ENCODE data around the gene NUDT3. TPM values are rescaled to one million over a fixed set of nuclear protein-coding genes. Genes with fewer than 3 reads are reported as not detected.
A peak's percentile ranks its signal among the peaks of the same experiment; 100 is the strongest.

Gene NUDT3
- total RNA-seq, 1 experiment from 2014 or later, result 41.7 TPM

DNA sequence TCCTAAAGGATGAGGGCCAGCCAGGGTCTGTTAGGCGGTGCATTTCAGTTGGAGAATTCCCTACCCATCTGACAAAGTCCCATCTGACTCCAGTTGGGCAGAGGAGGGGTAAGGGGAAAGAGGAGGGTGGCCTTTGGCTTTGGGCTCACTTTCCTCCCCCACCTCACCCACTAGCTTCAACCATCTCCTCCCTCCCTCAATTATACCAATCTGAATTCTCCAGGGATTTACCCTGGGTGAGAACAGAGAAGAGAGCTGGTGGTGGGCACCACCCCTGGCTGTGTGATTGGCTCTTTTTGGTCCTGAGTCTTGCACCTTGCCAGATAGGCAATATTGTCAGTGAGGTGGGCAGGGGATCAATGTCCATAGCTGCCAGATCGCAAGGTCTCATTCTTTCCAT, 152.6 kb downstream of the NUDT3 start:
- H3K4me2 ChIP-seq (ENCODE audit: low read depth, low read length, poor library complexity, severe bottlenecking), result peak overlapping the region; percentile 86
- H3K9me3 ChIP-seq (ENCODE audit: low read length), result no peaks in the 10 kb centered on the region
- peak overlapping the region; percentile 100; the same call in 1 of the 2 replicates for H3K9ac ChIP-seq (ENCODE audit: low read length)
- no peaks in the 10 kb centered on the region for H3K9me2 ChIP-seq (replicated peaks; ENCODE audit: insufficient read depth, low read length)
- H3K36me3 ChIP-seq (ENCODE audit: insufficient read depth, low read length), result peaks cover 47% of the 10 kb centered on the region
- H3K27ac ChIP-seq (ENCODE audit: low read length), result peak overlapping the region; percentile 96; the same call in 1 of the 2 replicates
- DNase-seq, result no peak
- no peaks in the 10 kb centered on the region for H3K27me3 ChIP-seq (ENCODE audit: low read length)
- H3K4me3 ChIP-seq (ENCODE audit: low read length), result peak overlapping the region; percentile 71; the same call in 1 of the 2 replicates
- H2AFZ ChIP-seq (ENCODE audit: low read length), result no peak overlapping the region
- H3K79me2 ChIP-seq (ENCODE audit: low read length), result peaks cover 35% of the 10 kb centered on the region
- H4K20me1 ChIP-seq (ENCODE audit: insufficient read depth, low read depth, low read length), result peaks cover 41% of the 10 kb centered on the region
- peaks cover 44% of the 10 kb centered on the region for H3K4me1 ChIP-seq (ENCODE audit: low read length)

GRCh38 chr6:34239500-34239825, 153.0 kb downstream of the NUDT3 start:
- Histone ChIP-seq H3K4me2 (ENCODE audit: low read depth, low read length, poor library complexity, severe bottlenecking) (peak overlapping the region; percentile 86), H4K20me1 (ENCODE audit: insufficient read depth, low read depth, low read length) (peaks cover 41% of the 10 kb centered on the region), H3K9me2 (replicated peaks; ENCODE audit: insufficient read depth, low read length) (no peaks in the 10 kb centered on the region), H2AFZ (ENCODE audit: low read length) (no peak overlapping the region), H3K79me2 (ENCODE audit: low read length) (peaks cover 35% of the 10 kb centered on the region), H3K27me3 (ENCODE audit: low read length) (no peaks in the 10 kb centered on the region), H3K9ac (ENCODE audit: low read length) (peak overlapping the region; percentile 100), H3K27ac (ENCODE audit: low read length) (peak overlapping the region; percentile 96), H3K9me3 (ENCODE audit: low read length) (no peaks in the 10 kb centered on the region), H3K4me3 (ENCODE audit: low read length) (peak overlapping the region; percentile 71; the same call in 1 of the 2 replicates), H3K36me3 (ENCODE audit: insufficient read depth, low read length) (peaks cover 47% of the 10 kb centered on the region), H3K4me1 (ENCODE audit: low read length) (peaks cover 44% of the 10 kb centered on the region)
- DNase-seq, result no peak

- Histone ChIP-seq H3K27me3 (ENCODE audit: low read length) (no peaks in the 10 kb centered on the region), H3K27ac (ENCODE audit: low read length) (peak overlapping the region; percentile 96), H2AFZ (ENCODE audit: low read length) (no peak overlapping the region), H3K4me2 (ENCODE audit: low read depth, low read length, poor library complexity, severe bottlenecking) (peak overlapping the region; percentile 86), H3K9ac (ENCODE audit: low read length) (peak overlapping the region; percentile 100), H3K4me1 (ENCODE audit: low read length) (peaks cover 44% of the 10 kb centered on the region), H3K36me3 (ENCODE audit: insufficient read depth, low read length) (peaks cover 47% of the 10 kb centered on the region), H3K9me3 (ENCODE audit: low read length) (no peaks in the 10 kb centered on the region), H4K20me1 (ENCODE audit: insufficient read depth, low read depth, low read length) (peaks cover 41% of the 10 kb centered on the region), H3K79me2 (ENCODE audit: low read length) (peaks cover 35% of the 10 kb centered on the region), H3K4me3 (ENCODE audit: low read length) (peak overlapping the region; percentile 71), H3K9me2 (replicated peaks; ENCODE audit: insufficient read depth, low read length) (no peaks in the 10 kb centered on the region)
- DNase-seq, result no peak
These were observed 153.6 kb downstream of the NUDT3 start for GRCh38 chr6:34238585-34239499.

GRCh38 chr6:34237722-34238584, 154.5 kb downstream of the NUDT3 start:
- Histone ChIP-seq H3K4me3 (ENCODE audit: low read length) (peak overlapping the region; percentile 71), H3K9me3 (ENCODE audit: low read length) (no peaks in the 10 kb centered on the region), H3K9me2 (replicated peaks; ENCODE audit: insufficient read depth, low read length) (no peaks in the 10 kb centered on the region), H2AFZ (ENCODE audit: low read length) (no peak overlapping the region), H3K4me2 (ENCODE audit: low read depth, low read length, poor library complexity, severe bottlenecking) (peak overlapping the region; percentile 86), H3K4me1 (ENCODE audit: low read length) (peaks cover 40% of the 10 kb centered on the region), H3K27ac (ENCODE audit: low read length) (peak overlapping the region; percentile 96), H3K36me3 (ENCODE audit: insufficient read depth, low read length) (peaks cover 44% of the 10 kb centered on the region), H3K9ac (ENCODE audit: low read length) (peak overlapping the region; percentile 100), H3K27me3 (ENCODE audit: low read length) (no peaks in the 10 kb centered on the region), H3K79me2 (ENCODE audit: low read length) (peaks cover 35% of the 10 kb centered on the region), H4K20me1 (ENCODE audit: insufficient read depth, low read depth, low read length) (peaks cover 41% of the 10 kb centered on the region)
- DNase-seq, result peak; percentile 93

DNA sequence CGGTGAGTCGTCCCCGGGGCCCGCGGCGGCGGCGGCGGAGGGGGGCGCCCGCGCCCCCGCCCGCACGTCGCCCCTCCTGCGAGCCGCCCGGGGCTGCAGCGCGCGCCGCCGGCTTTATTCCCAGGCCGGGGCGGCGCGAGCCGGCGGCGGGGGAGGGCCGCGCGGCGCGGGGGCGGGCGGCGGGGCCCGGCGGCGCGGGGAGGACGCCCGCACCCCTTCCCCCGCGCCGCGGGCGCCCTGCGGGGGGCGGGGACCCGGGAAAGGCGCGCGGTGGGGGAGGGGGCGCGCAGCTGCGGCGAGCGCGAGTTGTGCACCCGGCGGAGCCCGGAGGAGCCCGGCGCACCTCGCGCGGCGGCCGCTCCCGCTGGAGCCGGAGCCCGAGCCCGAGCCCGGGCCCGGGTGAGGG, 155.2 kb downstream of the NUDT3 start:
- H3K79me2 ChIP-seq (ENCODE audit: low read length), result peaks cover 35% of the 10 kb centered on the region
- H2AFZ ChIP-seq (ENCODE audit: low read length), result no peak overlapping the region

DNA sequence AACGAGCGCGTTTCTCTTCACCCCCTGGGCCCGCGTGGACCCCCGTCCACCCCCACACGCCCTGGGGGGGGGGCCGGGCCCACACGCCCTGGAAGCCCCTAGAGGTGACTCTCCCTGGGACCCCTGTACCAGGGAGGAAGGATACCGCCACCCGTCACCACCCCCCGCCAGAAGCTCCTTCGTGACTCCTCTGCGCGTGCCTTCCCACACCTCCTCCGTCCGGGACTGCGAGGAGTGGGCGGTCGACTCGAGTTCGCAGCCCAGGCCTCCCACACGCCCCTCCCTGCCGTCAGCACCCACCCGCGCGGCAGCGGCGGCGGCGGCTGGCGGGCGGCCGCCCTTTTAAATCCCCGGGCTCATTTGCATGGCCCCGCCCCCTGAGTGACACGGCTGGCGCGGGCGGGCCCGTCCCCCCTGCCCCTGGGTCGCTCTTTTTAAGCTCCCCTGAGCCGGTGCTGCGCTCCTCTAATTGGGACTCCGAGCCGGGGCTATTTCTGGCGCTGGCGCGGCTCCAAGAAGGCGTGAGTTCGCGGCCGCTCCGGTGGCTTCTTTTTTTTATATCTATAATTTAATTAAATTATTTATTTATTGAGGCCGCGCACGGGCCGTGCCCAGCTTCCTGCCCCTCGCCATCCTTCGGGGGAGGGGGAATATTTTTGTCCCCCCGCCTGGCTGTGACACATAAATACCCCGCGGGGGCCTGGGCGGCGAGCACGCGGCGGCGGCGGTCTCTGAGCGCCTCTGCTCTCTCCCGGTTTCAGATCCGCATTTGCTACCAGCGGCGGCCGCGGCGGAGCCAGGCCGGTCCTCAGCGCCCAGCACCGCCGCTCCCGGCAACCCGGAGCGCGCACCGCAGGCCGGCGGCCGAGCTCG, 155.8 kb downstream of the NUDT3 start, which contains the start of gene HMGA1:
TSS of gene HMGA1 (plus strand) at position 431 of the 873 bp plus-strand sequence. CDS start 3,908 bp downstream, outside the sequence.
- Histone ChIP-seq H3K27me3 (ENCODE audit: low read length) (no peaks in the 10 kb centered on the region), H3K4me1 (ENCODE audit: low read length) (peaks cover 38% of the 10 kb centered on the region), H3K9me3 (ENCODE audit: low read length) (no peaks in the 10 kb centered on the region), H3K4me3 (ENCODE audit: low read length) (peak within 1 kb of the TSS; percentile 79), H3K36me3 (ENCODE audit: insufficient read depth, low read length) (peaks cover 34% of the 10 kb centered on the region), H3K27ac (ENCODE audit: low read length) (peak within 1 kb of the TSS; percentile 96), H3K4me2 (ENCODE audit: low read depth, low read length, poor library complexity, severe bottlenecking) (peak within 1 kb of the TSS; percentile 86), H3K79me2 (ENCODE audit: low read length) (peaks cover 35% of the 10 kb centered on the region), H3K9ac (ENCODE audit: low read length) (peak within 1 kb of the TSS; percentile 100), H3K9me2 (replicated peaks; ENCODE audit: insufficient read depth, low read length) (no peaks in the 10 kb centered on the region), H4K20me1 (ENCODE audit: insufficient read depth, low read depth, low read length) (peaks cover 31% of the 10 kb centered on the region), H2AFZ (ENCODE audit: low read length) (no peak within 1 kb of the TSS)
- DNase-seq, result peak; percentile 99

More for the DNA sequence above, 155.2 kb downstream of the NUDT3 start:
- H3K4me2 ChIP-seq (ENCODE audit: low read depth, low read length, poor library complexity, severe bottlenecking), result peak overlapping the region; percentile 86
- H3K4me1 ChIP-seq (ENCODE audit: low read length), result peaks cover 40% of the 10 kb centered on the region
- peak; percentile 68 for DNase-seq
- no peaks in the 10 kb centered on the region for H3K9me2 ChIP-seq (replicated peaks; ENCODE audit: insufficient read depth, low read length)
- H3K4me3 ChIP-seq (ENCODE audit: low read length), result peak overlapping the region; percentile 71
- H3K9ac ChIP-seq (ENCODE audit: low read length), result peak overlapping the region; percentile 100
- H3K9me3 ChIP-seq (ENCODE audit: low read length), result no peaks in the 10 kb centered on the region
- no peaks in the 10 kb centered on the region for H3K27me3 ChIP-seq (ENCODE audit: low read length)
- peaks cover 37% of the 10 kb centered on the region for H4K20me1 ChIP-seq (ENCODE audit: insufficient read depth, low read depth, low read length)
- H3K27ac ChIP-seq (ENCODE audit: low read length), result peak overlapping the region; percentile 96
- peaks cover 40% of the 10 kb centered on the region for H3K36me3 ChIP-seq (ENCODE audit: insufficient read depth, low read length)

GRCh38 chr6:34236131-34236442, 156.4 kb downstream of the NUDT3 start:
- H3K27ac ChIP-seq (ENCODE audit: low read length), result peak overlapping the region; percentile 81
- no peaks in the 10 kb centered on the region for H3K9me2 ChIP-seq (replicated peaks; ENCODE audit: insufficient read depth, low read length)
- H3K27me3 ChIP-seq (ENCODE audit: low read length), result no peaks in the 10 kb centered on the region
- no peak overlapping the region for H2AFZ ChIP-seq (ENCODE audit: low read length)
- DNase-seq, result peak; percentile 82
- H3K9me3 ChIP-seq (ENCODE audit: low read length), result no peaks in the 10 kb centered on the region
- peak overlapping the region; percentile 79 for H3K4me3 ChIP-seq (ENCODE audit: low read length)
- H3K4me1 ChIP-seq (ENCODE audit: low read length), result peaks cover 32% of the 10 kb centered on the region
- peak overlapping the region; percentile 94 for H3K9ac ChIP-seq (ENCODE audit: low read length)
- H3K36me3 ChIP-seq (ENCODE audit: insufficient read depth, low read length), result peaks cover 29% of the 10 kb centered on the region
- H4K20me1 ChIP-seq (ENCODE audit: insufficient read depth, low read depth, low read length), result peaks cover 26% of the 10 kb centered on the region
- peak overlapping the region; percentile 80 for H3K4me2 ChIP-seq (ENCODE audit: low read depth, low read length, poor library complexity, severe bottlenecking)
- peaks cover 35% of the 10 kb centered on the region for H3K79me2 ChIP-seq (ENCODE audit: low read length)
